ENCODE measurements around the gene BOK.
"Not testable (repeated sequence)": the region's sequence is repeated elsewhere in the genome, so short reads cannot be mapped to it uniquely, and the experiment has no call there.

BOK gene, protein sequence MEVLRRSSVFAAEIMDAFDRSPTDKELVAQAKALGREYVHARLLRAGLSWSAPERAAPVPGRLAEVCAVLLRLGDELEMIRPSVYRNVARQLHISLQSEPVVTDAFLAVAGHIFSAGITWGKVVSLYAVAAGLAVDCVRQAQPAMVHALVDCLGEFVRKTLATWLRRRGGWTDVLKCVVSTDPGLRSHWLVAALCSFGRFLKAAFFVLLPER

DNA sequence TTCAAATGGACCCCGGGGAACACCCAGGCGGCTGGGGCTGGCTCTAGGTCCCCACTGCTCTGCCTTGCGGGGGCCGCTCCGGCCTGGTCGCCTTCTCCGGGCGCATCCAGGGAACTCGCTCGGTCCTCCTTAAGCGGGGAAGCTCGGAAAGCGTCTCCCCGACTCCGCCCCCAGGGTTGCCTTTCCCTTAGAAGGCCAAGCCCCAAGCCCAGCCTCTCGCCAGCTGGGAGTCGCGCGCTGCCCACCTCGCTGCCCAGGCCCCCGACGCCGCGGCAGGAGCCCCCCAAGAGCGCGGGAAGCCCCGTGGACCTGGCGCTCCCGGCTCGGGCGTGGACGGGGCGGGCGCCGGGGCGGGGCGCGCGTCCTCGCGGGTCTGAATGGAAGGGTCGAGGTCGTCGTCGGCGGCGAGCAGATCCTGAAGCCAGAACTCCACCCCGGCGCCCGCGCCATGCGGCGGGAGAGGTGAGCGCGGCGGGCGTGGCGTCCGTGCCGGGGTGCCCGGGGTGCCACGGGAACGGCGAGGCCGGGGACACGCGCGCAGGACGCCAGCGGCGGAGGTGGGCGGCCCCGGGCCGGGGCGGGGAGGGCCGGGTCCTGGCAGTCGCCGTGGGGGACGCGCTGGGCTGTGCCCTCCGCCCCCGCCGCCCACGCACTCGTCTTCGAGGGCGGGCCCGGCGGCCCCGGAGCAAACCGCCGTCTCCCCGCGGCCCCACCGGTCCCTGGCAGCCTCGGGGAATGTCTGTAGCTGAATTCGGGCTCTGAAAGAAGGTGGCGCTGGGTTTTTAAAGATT, at the start of gene BOK:
Gene BOK (plus strand): TSS at position 214 of the 791 bp plus-strand sequence. CDS start 739 bp downstream, outside the sequence.
- DNase-seq (ENCODE audit: low spot score) = peak; percentile 52
- FAIRE-seq = no peak

DNA sequence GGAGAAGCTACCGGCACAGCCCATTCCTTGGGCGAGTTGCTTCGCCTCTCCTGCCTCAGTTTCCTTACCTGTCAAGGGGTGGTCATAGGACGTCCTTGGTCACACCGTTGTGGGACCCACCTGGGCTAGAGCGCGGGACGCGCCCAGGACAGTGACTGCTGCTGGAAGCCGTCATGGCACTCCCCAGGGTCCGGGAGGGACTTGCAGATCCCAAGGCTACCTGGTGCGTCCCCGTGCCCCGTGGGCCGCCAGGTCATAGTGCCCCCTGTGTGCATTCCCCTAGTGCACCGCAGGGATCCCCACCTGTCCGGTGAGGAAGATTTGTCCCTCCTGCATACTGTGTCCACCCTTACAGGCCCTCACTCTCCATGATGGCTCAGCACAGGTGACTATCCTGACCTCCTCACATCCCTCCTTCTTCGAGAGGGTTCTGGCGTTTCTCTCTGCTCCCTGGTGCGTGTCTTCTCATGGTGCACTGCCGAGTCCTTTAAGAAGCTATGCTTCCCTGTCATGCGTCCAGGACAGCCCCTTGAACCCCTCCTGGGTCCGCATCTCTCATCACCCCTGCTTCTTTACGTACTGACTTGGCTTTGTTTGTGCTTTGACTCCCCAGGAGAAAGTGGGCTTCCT, 49.3 kb upstream of the BOK start:
- no peak for FAIRE-seq

DNA sequence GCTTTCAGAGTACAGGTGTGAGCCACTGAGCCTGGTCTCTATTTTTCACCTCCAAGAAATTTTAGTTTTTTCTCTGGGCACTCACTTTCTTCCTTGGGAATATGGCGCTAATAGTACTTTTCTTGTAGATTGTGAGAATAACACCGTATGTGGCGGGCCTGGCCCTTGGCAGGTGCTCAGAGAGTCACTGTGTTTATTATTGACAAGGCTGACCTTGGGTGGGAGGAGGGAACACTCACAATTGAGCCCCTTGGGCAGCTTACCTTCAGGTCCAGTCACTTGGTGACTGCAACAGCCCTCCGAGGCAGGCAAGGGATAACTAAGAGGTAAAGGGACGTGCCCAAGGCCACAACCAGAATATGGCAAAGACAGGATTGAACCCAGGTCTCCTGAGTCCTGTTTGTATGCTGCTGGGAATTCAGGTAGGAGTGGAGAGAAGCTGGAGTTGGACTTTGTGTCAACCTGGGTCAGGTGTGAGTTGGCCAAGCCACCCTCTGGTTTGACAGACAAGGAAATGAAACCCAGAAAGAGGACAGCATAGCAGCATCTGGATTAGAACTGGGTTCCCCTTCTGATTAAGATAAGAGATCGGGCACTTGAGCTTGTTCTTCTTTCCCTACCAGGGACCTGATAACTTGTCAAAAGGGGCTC, 47.3 kb upstream of the BOK start:
- FAIRE-seq = no peak
- DNase-seq (ENCODE audit: low spot score) = no peak

More for the DNA sequence above, 49.3 kb upstream of the BOK start:
- DNase-seq (ENCODE audit: low spot score) = no peak

DNA sequence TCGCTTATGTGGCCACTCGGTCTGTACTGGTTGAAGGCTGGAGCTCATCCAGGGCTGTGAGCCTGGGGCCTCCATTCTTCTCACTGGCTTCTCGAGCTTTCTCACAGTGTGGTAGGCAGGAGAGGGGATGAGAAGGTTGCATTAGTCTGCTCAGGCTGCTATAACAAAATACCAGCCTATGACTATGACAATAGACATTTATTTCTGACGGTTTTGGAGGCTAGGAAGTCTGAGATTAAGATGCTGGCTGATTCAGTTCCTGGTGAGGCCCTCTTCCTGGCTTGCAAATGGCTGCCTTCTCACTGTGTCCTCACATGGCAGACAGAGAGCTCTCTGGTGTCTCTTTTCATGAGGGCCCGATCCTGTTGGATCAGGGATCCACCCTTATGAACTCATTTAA, 44.0 kb upstream of the BOK start:
- FAIRE-seq = no peak
- DNase-seq (ENCODE audit: low spot score) = no peak

DNA sequence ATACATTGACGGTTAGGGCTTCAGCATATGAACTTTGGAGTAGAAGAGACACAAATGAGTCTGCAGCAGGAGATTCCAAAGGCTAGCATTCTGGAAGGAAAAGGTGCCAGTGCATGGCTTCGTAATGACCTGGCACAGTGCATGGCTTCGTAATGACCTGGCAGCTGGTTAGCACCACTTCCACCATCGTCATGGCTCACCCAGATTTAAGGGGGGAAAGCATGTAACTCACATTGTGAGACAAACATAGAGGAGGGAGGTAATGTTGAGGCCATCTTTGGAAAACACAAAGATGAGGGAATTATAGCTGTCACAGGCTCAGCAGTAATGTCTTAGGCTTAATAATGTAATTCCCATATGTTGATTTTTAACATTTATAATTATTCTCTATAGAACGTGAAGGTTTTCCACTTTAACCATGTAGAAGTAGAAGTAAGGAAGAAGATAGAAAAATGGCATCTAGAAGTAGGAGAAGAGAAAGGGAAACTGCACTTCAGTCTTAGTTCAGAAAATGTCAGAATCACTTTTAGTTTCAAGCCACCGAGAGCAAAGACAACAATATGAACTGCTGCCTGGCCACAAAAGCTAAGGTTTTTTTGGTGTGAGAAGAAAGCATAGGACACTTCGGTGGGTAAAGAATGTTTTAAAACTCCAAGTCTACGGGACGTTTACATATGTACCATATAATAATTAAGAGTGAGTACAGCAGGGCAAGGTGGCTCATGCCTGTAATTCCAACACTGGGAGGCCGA, 43.4 kb upstream of the BOK start:
- no peak for DNase-seq (ENCODE audit: low spot score)
- FAIRE-seq = no peak

DNA sequence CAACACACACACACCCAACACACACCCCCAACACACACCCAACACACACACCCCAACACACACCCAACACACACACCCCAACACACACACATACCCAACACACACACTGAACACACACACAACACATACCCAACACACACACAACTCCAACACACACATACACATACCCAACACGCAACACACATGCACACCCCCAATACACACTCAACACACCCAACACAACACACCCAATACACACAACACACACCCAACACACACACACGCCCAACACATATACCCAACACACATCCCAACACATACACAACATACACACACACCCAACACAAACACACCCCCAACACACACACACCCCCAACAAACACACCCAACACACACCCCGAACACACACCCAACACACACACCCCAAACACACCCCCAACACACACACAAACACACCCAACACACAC, 42.0 kb upstream of the BOK start:
- DNase-seq (ENCODE audit: low spot score) = no peak
- no peak for FAIRE-seq

DNA sequence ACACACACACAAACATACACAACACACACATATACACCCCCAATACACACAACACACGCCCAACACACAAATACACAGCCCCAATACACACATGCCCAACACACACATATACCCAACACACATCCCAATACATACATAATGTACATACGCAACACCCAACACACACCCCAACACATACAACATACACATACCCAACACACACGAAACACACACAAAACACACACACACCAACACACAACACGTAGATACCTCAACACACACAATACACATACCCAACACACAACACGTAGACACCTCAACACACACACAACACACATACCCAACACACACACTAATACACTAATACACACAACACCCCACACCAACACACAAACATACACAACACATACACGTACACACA, 41.2 kb upstream of the BOK start:
- FAIRE-seq = no peak
- no peak for DNase-seq (ENCODE audit: low spot score)

DNA sequence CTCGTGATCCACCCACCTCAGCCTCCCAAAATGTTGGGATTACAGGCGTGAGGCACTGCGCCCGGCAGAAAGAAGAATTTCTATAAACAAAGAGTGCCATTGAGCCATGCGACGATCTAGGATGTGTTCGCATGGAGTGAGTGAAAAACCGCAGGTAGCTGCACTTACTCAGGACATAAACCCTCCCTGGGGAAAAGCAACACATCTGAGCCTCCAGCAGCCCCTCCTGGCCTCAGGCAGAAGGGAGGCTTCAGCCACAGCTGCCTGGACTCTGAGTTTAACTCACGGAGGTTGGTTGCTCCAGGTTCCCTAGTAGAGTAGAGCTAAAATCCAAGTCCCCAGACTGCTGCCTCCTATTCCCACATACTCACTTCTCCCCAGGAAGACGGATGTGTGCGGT, 38.9 kb upstream of the BOK start:
- FAIRE-seq = no peak
- DNase-seq (ENCODE audit: low spot score) = no peak

DNA sequence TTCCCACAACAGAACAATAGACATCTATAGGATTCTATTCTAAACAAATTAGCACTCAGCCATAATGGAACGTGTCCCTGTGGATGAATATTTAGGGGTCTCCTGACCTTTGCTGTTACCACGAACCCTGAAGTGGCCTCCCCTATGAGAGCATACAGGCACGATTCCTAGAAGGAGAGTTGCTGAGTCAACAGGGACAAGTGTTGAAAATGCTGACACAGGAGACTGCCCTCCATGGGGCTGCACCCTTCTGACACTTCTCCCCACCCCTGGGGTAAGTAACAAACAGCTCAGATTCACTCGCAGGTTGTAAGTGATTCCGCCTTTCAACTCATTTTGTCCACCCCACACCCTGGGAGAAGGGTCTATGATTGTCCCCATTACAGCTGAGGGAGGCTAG, 36.1 kb upstream of the BOK start:
- FAIRE-seq (no peak), DNase-seq (ENCODE audit: low spot score) (no peak)

DNA sequence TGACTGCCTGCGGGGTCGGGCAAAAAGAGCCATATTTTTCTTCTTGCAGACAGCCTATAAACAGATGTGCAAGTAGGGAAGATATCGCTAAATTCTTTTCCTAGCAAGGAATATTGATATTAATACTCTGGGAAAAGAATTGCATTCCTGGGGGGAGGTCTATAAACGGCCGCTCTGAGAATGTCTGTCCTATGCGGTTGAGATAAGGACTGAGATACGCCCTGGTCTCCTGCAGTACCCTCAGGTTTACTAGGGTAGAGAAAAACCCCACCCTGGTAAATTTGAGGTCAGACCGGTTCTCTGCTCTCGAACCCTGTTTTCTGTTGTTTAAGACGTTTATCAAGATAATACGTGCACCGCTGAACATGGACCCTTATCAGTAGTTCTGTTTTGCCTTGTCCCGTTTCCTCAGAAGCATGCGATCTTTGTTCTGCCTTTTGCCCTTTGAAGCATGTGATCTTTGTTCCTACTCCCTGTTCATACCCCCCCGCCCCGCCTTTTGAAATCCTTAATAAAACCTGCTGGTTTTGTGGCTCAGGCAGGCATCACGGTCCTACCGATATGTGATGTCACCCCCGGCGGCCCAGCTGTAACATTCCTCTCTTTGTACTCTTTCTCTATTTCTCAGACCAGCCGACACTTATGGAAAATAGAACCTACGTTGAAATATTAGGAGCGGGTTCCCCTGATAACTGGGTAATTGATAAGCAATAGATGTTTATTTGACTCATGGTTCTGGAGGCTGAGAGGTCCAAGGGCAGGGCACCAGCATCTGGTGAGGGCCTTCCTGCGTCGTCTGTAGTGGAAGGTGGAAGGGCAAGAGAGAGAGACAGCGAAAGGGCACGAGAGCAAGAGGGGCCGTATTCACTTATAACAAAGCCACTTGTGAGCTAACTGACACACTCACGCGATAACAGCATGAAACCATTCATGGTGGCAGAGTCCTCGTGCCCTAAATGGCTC, 32.4 kb upstream of the BOK start:
- DNase-seq (ENCODE audit: low spot score); FAIRE-seq: not testable (repeated sequence)

DNA sequence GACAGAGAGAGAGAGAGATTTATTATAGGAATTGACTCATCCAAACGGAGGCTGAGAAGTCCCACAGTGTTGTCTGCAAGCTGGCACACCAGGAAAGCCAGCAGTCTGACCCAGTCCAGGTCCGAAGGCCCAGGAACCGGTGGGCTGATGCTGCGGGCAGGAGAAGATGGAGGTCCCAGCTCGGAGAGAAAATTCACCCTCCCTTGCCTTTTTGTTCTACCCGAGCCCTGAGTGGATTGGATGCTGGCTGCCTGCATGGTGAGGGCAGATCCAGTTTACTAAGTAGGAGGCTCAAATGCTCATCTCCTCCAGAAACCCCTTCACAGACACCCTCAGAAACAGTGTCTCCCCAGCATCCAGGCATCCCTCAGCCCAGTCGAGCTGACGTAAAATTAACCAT, 28.0 kb upstream of the BOK start:
- DNase-seq (ENCODE audit: low spot score) (no peak), FAIRE-seq (no peak)

DNA sequence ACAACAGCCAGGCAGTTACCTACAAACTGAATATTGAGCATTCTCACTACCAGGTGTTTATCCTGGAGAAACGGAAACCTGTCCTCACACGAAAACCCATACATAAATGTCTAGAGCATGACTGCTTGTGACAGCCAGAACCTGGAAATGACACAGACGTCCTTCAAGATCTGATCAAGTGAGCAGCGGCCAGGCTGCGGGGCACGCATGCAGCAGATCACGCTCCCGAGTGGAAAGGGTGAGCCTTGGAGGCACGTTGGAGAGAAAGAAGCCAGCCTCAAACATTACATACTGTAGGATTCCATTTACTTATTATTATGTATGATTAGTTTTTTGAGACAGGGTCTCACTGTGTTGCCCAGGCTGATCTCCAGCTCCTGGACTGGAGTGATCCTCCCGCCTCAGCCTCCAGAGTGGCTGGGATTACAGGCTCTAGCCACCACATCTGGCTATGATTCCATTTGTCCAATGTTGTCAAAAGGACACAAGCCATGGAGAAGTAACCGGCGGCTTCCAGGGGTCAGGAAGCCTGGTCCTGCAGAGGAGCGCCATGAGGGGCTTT, 27.3 kb upstream of the BOK start:
- DNase-seq (ENCODE audit: low spot score) (no peak), FAIRE-seq (no peak)

DNA sequence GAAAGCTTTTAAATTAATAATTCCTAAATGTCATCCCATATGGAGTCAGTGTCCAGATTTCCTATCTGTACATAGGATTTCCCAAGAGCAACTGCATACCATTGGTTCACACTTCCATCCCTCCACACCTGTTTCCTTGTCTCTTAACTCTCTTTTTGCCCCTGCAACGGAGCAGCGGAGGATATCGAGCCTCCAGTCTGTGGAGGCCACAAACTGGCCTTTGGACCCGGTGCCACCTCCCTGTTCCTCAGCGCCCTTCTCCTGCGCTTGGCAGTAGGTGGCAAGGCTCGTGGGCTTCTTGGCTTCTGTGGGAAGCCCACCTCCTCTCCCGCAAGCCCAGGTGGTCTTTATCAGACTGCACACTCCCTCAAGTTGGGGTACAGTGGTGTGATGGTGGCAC, 26.4 kb upstream of the BOK start:
- no peak for DNase-seq (ENCODE audit: low spot score)
- no peak for FAIRE-seq

DNA sequence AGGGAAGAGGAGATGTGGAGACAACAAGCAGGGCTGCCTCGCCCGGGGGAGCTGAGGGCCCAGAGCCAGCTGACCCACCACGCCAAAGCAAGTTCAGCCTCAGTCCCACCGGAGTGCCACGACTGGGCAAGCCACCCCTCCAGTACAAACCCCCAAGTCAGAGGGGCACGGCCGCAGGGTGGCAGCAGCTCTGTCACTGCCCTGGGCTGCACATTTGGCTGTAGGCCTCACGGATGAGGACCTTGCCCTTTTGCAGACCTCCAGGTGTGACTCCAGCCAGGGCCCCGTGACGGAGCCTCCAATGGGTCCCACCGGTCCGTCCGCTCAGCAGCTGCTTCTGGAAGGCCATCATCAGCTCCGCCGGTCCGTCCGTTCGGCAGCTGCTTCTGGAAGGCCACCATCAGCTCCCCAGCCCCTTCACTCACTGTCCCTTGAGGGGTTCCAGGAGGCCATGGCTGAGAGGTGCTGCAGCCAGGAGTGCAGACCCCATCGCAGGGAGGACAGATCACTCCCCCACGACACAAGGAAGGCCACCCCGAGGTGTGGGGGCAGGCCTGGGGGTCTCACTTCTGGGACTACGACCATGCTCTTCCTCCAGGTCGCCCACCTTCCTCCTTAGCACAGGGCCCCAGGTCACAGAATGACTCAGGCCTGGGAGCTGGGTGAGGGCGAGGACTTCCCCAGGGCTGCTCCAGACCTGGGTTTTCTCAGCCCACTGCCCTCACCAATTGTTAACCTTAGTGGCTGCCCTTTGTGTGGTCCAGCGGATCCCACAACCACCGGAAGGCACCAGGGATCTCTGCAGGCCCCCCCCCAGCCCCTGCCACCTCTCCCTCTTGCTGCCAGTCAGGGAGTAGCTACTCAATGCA, 25.6 kb upstream of the BOK start:
- FAIRE-seq (no peak), DNase-seq (ENCODE audit: low spot score) (no peak)

DNA sequence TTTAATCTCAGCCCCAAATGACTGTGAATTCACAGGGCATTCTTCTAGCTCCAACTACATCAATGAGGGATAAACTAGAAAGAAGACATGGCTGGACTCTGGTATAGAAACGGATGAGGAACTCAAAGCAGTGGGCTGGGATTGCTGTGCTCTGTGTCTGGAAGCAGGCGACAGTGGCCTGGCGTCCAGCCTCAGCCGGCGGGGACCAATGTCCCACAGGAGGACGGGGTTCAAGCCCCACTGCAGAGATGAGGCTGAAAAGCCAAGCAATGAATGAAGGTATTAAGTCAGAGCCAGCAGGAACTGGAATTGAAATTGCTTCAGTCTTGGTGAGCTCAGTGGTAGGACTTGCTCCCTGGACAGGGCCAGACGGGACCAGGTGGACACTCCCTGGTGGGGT, 24.3 kb upstream of the BOK start:
- DNase-seq (ENCODE audit: low spot score) = no peak
- FAIRE-seq = no peak

DNA sequence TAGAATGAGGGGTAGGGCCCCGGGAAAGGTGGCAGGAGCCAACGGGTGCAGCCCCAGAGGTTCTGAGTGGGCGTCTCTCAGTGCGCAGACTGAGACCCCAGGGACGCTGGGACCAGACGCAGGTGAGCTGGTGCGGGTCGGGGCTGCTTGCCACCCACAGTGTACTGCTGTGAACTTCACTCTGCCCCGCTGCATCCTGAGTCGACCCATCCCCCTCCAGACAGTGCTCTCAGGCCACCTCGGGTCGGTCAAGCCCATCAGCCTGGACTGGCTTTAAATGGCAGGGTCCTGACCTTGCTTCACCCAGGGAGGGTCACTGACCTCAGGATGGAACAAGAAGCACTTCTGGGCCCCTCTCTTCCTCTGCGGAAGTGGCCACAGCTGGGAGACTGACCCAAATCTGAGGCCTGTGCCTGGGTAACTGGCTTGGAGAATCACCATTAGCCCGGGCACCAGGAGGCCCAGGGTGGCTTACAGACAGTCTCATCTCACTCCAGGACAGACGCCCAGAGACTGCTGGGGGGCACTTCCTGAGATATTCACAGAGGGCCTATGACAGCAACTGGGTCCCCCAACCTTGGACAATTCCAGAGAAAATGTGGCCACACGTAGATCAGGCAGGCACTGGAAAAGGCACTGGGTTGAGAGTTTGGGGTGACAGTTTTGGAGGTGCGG, 23.7 kb upstream of the BOK start:
- DNase-seq (ENCODE audit: low spot score) (no peak), FAIRE-seq (no peak)

DNA sequence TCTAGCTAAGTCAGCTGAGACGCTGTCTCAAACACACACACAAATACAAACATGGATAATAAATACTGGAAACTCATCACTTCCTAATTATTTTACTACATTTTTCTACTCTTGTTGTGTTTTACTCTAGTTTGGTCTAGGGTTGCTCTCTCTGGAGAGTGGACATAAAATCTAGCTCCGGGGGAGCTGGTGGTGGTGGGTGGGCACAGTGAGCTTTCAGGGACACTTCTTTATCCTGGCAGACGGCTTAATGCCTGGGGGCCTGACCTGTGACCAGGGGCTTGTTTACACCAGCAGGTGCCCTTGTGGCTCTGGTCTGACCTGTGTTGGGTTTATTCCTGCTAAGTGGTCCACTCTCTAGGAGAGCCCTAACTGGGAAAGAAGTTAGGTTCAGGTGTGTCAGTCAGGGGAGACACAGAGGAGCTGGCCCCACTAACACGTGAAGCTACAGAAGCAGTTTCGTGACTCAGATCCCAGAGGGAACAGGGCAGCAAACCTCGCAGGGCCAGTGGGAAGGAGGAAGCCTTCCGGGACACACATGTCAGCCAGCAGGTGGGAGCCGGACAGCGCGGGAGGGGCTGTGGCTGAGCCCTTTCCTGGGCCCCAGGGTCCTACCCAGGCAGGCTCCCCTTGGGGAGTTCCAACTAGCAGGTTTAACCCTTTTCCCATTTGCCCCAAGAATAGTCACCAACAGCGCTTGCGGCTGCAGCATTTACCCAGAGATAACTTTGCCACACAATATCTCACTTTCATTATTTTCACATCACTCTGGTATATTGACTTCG, 22.5 kb upstream of the BOK start:
- DNase-seq (ENCODE audit: low spot score) (no peak), FAIRE-seq (no peak)

Data from RCC 7860 (cell line).